Liver (tissue), 3 donors: ENCODE measurements around the gene RSKR.

Experiments
- CTCF ChIP-seq: fragments of 150-350 bp; IDR thresholded peaks from 2 replicates; pipeline ENCODE4 v1.5.1; 2017; ENCODE audit warnings: improper control_type of control experiment, low read depth, low read length; ENCODE audit not compliant: missing input control
- EGR1 ChIP-seq, 2 donors: IDR thresholded peaks; 2 replicates each; pipeline ENCODE4 v1.6.1; 2016 to 2018; ENCODE audit warnings: antibody characterized with exemption in 2 of 2, low read depth in 2 of 2
- MAX ChIP-seq: IDR thresholded peaks from 2 replicates; pipeline ENCODE4 v1.6.1; 2016; ENCODE audit warnings: antibody characterized with exemption
- SP1 ChIP-seq: IDR thresholded peaks from 2 replicates; pipeline ENCODE4 v1.6.1; 2018; ENCODE audit warnings: antibody characterized with exemption, mild to moderate bottlenecking
- TAF1 ChIP-seq: conservative IDR thresholded peaks from 2 replicates; pipeline ENCODE4 v1.6.1; 2016; ENCODE audit warnings: antibody characterized with exemption, mild to moderate bottlenecking
- TF ChIP-seq, protein P1 (sequence below): IDR thresholded peaks from 2 replicates; pipeline ENCODE4 v1.6.1; 2016; ENCODE audit warnings: antibody characterized with exemption, mild to moderate bottlenecking
- TF ChIP-seq, protein P2 (sequence below): IDR thresholded peaks from 2 replicates; pipeline ENCODE4 v1.6.1; 2016; ENCODE audit warnings: antibody characterized with exemption
- donor health status: healthy.
- donor health status: healthy.

DNA sequence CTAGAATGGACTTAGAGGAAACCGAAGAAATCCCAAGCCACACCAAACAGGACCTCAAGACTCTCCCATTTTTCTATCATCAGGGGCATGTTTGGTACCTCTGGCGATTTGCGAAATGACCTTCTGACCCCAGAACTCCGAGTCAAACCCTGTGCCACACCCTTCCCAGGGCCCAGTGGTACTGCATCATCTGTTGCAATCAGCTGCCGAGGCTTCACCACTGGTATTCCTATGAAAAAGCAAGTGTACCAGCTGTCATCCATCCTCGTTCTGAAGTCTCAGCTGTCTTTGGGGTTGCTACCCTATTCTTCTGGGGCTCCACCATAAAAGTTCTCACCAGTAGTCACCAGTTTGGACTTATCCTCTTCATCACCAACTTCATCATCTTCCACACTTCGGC is 2.3 kb upstream of the RSKR start:
- no peak for TF ChIP-seq CTCF
- TF ChIP-seq EGR1 (IDR thresholded peaks at IDR 0.05; ENCODE audit: low read depth in 2 of 2): no peak
- TF ChIP-seq, protein P1, sequence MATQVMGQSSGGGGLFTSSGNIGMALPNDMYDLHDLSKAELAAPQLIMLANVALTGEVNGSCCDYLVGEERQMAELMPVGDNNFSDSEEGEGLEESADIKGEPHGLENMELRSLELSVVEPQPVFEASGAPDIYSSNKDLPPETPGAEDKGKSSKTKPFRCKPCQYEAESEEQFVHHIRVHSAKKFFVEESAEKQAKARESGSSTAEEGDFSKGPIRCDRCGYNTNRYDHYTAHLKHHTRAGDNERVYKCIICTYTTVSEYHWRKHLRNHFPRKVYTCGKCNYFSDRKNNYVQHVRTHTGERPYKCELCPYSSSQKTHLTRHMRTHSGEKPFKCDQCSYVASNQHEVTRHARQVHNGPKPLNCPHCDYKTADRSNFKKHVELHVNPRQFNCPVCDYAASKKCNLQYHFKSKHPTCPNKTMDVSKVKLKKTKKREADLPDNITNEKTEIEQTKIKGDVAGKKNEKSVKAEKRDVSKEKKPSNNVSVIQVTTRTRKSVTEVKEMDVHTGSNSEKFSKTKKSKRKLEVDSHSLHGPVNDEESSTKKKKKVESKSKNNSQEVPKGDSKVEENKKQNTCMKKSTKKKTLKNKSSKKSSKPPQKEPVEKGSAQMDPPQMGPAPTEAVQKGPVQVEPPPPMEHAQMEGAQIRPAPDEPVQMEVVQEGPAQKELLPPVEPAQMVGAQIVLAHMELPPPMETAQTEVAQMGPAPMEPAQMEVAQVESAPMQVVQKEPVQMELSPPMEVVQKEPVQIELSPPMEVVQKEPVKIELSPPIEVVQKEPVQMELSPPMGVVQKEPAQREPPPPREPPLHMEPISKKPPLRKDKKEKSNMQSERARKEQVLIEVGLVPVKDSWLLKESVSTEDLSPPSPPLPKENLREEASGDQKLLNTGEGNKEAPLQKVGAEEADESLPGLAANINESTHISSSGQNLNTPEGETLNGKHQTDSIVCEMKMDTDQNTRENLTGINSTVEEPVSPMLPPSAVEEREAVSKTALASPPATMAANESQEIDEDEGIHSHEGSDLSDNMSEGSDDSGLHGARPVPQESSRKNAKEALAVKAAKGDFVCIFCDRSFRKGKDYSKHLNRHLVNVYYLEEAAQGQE: no peak
- TF ChIP-seq SP1: no peak
- no peak for TF ChIP-seq MAX
- TF ChIP-seq TAF1: no peak
- TF ChIP-seq, protein P2, sequence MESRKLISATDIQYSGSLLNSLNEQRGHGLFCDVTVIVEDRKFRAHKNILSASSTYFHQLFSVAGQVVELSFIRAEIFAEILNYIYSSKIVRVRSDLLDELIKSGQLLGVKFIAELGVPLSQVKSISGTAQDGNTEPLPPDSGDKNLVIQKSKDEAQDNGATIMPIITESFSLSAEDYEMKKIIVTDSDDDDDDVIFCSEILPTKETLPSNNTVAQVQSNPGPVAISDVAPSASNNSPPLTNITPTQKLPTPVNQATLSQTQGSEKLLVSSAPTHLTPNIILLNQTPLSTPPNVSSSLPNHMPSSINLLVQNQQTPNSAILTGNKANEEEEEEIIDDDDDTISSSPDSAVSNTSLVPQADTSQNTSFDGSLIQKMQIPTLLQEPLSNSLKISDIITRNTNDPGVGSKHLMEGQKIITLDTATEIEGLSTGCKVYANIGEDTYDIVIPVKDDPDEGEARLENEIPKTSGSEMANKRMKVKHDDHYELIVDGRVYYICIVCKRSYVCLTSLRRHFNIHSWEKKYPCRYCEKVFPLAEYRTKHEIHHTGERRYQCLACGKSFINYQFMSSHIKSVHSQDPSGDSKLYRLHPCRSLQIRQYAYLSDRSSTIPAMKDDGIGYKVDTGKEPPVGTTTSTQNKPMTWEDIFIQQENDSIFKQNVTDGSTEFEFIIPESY: no peak
